ENCODE data around the gene PRKACA. TPM values are rescaled to one million over a fixed set of nuclear protein-coding genes. Genes with fewer than 3 reads are reported as not detected.

PRKACA gene
- total and polyA plus RNA-seq, 7 donors = 33.6 to 59.1 (median 36.6) TPM

GRCh38 chr19:14058182-14059092 lies 59.1 kb downstream of the PRKACA start:
- Histone ChIP-seq H3K27ac (no peak overlapping the region), H3K4me1 (peaks cover 0 to 16% (median 9%) of the 10 kb centered on the region in 4 donors), H3K4me3 (no peak overlapping the region), H3K27me3 (peaks cover 14 to 63% (median 51%) of the 10 kb centered on the region in 3 donors), H3K36me3 (no peaks in the 10 kb centered on the region), H3K9me3 (no peaks in the 10 kb centered on the region)
- TF ChIP-seq POLR2A (IDR thresholded peaks at IDR 0.05) (no peak), POLR2AphosphoS5 (IDR thresholded peaks at IDR 0.05) (no peak), EP300 (IDR thresholded peaks at IDR 0.05) (no peak), CTCF (IDR thresholded peaks at IDR 0.05) (no peak)
- DNase-seq = no peak
- intact Hi-C loops (cut with DNase I) = no loop called here
- WGBS, 2 donors = 29 to 30% methylated on average over 17 of the region's 17 CpGs

GRCh38 chr19:14056741-14057356 lies 60.7 kb downstream of the PRKACA start:
- Histone ChIP-seq H3K27me3 (peaks cover 11 to 52% (median 49%) of the 10 kb centered on the region in 3 donors), H3K36me3 (no peaks in the 10 kb centered on the region), H3K9me3 (no peaks in the 10 kb centered on the region), H3K4me3 (peak overlapping the region in 3 of 4 donors; percentile 31 to 45 (median 42)), H3K27ac (no peak overlapping the region), H3K4me1 (peaks cover 0 to 16% (median 9%) of the 10 kb centered on the region in 4 donors)
- TF ChIP-seq POLR2A (IDR thresholded peaks at IDR 0.05) (no peak), EP300 (IDR thresholded peaks at IDR 0.05) (no peak), CTCF (IDR thresholded peaks at IDR 0.05) (no peak), POLR2AphosphoS5 (IDR thresholded peaks at IDR 0.05) (no peak)
- intact Hi-C loops (cut with DNase I) = no loop called here
- WGBS, 2 donors = 25 to 38% methylated on average over 19 of the region's 19 CpGs
- DNase-seq = no peak

GRCh38 chr19:14056069-14056666 lies 61.4 kb downstream of the PRKACA start:
- intact Hi-C loops (cut with DNase I) = no loop called here
- DNase-seq = no peak
- TF ChIP-seq POLR2A (IDR thresholded peaks at IDR 0.05) (no peak), POLR2AphosphoS5 (IDR thresholded peaks at IDR 0.05) (no peak), EP300 (IDR thresholded peaks at IDR 0.05) (no peak), CTCF (IDR thresholded peaks at IDR 0.05) (no peak)

GRCh38 chr19:14055396-14055795 lies 62.2 kb downstream of the PRKACA start:
- Histone ChIP-seq H3K4me1 (peaks cover 0 to 16% (median 9%) of the 10 kb centered on the region in 4 donors), H3K27me3 (peaks cover 9 to 37% (median 34%) of the 10 kb centered on the region in 3 donors), H3K36me3 (no peaks in the 10 kb centered on the region), H3K4me3 (no peak overlapping the region), H3K9me3 (no peaks in the 10 kb centered on the region), H3K27ac (no peak overlapping the region)
- no peak for DNase-seq
- intact Hi-C loops (cut with DNase I) = no loop called here
- TF ChIP-seq EP300 (IDR thresholded peaks at IDR 0.05) = no peak
- no peak for TF ChIP-seq CTCF (IDR thresholded peaks at IDR 0.05)
- no peak for TF ChIP-seq POLR2A (IDR thresholded peaks at IDR 0.05)
- WGBS, 2 donors = 86 to 91% methylated on average over 3 of the region's 3 CpGs

More at GRCh38 chr19:14056069-14056666, 61.4 kb downstream of the PRKACA start:
- H3K9me3 ChIP-seq = no peaks in the 10 kb centered on the region
- no peak overlapping the region for H3K27ac ChIP-seq
- H3K4me1 ChIP-seq = peaks cover 0 to 16% (median 9%) of the 10 kb centered on the region in 4 donors
- H3K36me3 ChIP-seq = no peaks in the 10 kb centered on the region
- WGBS, 2 donors = 96% methylated on average over 10 of the region's 10 CpGs
- H3K27me3 ChIP-seq = peaks cover 9 to 45% (median 42%) of the 10 kb centered on the region in 3 donors
- H3K4me3 ChIP-seq = no peak overlapping the region
